Measurements from ENCODE around the gene TSEN34.
A peak's percentile ranks its signal among the peaks of the same experiment; 100 is the strongest.

Gene TSEN34

DNA sequence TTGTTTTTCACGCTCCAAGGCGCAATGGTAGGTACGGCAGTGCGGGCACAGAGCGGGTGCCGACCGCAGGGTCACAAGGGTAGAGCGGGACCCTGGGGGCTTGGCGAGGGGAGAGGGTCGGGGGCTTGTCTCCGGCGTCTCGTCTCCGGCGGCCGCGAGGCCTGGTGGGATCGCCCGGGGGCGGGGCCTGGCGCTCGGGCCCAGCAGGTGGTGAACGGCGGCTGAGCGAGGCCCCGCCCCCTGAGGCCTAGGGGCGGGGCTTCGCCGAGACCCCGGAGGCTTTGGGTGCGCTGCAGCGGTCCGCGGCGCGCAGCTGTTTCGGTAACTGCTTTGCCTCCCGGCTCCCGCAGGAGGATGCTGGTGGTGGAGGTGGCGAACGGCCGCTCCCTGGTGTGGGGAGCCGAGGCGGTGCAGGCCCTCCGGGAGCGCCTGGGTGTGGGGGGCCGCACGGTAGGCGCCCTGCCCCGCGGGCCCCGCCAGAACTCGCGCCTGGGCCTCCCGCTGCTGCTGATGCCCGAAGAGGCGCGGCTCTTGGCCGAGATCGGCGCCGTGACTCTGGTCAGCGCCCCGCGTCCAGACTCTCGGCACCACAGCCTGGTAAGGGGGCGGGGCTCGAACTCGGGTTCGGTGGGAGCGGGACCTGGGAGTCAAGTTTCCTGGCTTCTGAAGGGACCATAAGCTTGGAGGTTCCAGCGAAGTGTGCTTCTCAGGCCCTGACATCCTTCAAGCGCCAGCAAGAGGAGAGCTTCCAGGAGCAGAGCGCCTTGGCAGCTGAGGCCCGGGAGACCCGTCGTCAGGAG is at the start of gene TSEN34:
Gene TSEN34 (plus strand): TSS at position 298 of the 800 bp plus-strand sequence. CDS start 57 bp downstream, at position 355.
- Histone ChIP-seq H2AFZ (peak within 1 kb of the TSS; percentile 76), H3K9me3 (ENCODE audit: control insufficient read depth, low read length) (no peaks in the 10 kb centered on the region), H3K4me2 (ENCODE audit: low read length) (peak within 1 kb of the TSS; percentile 98), H3K27ac (peak within 1 kb of the TSS; percentile 100), H3K4me1 (peaks cover 18% of the 10 kb centered on the region), H3K4me3 (ENCODE audit: low read depth, low read length) (peak within 1 kb of the TSS; percentile 98), H3K27me3 (ENCODE audit: control insufficient read depth, insufficient read depth, low read length) (no peaks in the 10 kb centered on the region), H3K79me2 (peaks cover 2% of the 10 kb centered on the region), H3K36me3 (ENCODE audit: control insufficient read depth, insufficient read depth, low read length) (no peaks in the 10 kb centered on the region), H3K9ac (peak within 1 kb of the TSS; percentile 47)
- no peak for TF ChIP-seq CTCF (IDR thresholded peaks at IDR 0.05)

DNA sequence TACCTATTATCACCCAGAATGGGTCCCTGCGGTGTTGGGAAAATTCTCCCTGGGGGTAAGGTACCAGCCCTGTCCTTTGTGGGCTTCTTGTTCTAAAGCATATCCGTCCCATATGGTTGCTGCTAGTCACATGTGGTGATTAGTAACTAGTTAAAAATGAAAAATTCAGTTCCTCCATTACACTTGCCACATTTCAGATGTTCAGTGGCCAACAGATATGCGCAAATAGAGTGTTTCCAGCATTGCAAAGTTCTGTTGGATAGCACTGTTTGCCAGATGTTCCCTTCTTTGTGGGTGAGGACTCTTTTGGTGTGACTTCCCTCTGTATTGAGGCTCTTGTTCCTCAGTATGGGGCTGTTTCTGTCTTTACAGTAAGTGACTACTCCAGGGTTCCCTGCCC is 49.8 kb upstream of the TSEN34 start:
- TF ChIP-seq CTCF (IDR thresholded peaks at IDR 0.05), result no peak
- H3K4me3 ChIP-seq (ENCODE audit: low read depth, low read length), result no peak overlapping the region
- H3K4me1 ChIP-seq, result peaks cover under 1% of the 10 kb centered on the region
- H3K9me3 ChIP-seq (ENCODE audit: control insufficient read depth, low read length), result no peaks in the 10 kb centered on the region
- no peak overlapping the region for H2AFZ ChIP-seq
- H3K79me2 ChIP-seq, result peaks cover 18% of the 10 kb centered on the region
- H3K27ac ChIP-seq, result no peak overlapping the region
- H3K27me3 ChIP-seq (ENCODE audit: control insufficient read depth, insufficient read depth, low read length), result no peaks in the 10 kb centered on the region
- H3K9ac ChIP-seq, result no peak overlapping the region
- no peaks in the 10 kb centered on the region for H3K36me3 ChIP-seq (ENCODE audit: control insufficient read depth, insufficient read depth, low read length)
- no peak overlapping the region for H3K4me2 ChIP-seq (ENCODE audit: low read length)

DNA sequence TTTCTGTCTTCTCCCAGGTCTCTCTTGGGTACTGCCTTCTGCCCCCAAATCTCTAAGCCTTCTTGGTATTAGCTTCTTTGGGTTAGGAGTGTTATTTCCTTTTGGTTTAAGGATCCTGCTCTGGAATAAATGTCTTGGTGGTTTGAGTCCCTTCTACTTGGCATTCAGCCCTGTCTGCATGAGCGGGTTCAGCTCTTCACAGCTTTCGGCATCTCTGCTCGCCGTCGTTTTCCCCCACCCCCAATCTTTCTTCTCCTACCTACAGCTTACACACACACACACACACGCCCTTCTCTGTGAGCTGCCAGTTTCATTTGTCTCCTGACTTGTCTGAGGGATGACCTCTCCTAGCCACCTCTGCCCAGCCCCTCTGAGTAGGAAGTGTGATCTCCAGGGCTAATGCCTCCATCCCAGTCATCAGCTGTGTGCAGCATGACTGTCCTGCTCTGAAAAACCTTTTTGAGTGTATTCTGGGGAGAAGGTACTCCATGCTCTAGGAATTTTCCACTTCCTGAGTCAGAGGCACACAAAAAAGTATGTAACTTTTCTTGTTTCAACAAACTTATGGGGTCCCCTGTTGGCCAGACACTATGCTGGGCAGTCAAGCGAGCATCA is 48.8 kb upstream of the TSEN34 start:
- Histone ChIP-seq H3K4me3 (ENCODE audit: low read depth, low read length) (no peak overlapping the region), H3K4me2 (ENCODE audit: low read length) (no peak overlapping the region), H2AFZ (no peak overlapping the region), H3K27me3 (ENCODE audit: control insufficient read depth, insufficient read depth, low read length) (no peaks in the 10 kb centered on the region), H3K27ac (no peak overlapping the region), H3K36me3 (ENCODE audit: control insufficient read depth, insufficient read depth, low read length) (no peaks in the 10 kb centered on the region), H3K79me2 (peaks cover 18% of the 10 kb centered on the region), H3K9me3 (ENCODE audit: control insufficient read depth, low read length) (no peaks in the 10 kb centered on the region), H3K9ac (no peak overlapping the region), H3K4me1 (no peaks in the 10 kb centered on the region)
- no peak for TF ChIP-seq CTCF (IDR thresholded peaks at IDR 0.05)

DNA sequence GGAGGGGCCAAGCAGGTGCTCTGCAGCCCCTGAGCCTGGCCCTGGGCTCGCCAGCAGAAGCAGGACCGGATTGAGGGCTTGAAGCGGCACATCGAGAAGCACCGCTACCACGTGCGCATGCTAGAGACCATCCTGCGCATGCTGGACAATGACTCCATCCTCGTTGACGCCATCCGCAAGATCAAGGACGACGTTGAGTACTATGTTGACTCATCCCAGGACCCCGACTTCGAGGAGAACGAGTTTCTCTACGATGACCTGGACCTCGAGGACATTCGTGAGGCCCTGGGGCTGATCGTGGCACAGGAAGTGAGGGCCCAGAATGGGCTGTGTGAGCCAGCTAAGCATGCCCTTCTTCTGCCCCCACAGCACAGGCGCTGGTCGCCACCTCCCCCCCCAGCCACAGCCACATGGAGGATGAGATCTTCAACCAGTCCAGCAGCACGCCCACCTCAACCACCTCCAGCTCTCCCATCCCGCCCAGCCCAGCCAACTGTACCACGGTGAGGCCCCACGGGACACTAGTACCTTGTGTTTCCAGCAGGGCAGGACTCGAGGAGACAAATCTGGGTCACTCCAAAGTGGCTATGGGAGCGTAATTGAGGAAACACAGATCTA is 45.5 kb upstream of the TSEN34 start:
- Histone ChIP-seq H3K27ac (no peak overlapping the region), H2AFZ (no peak overlapping the region), H3K4me1 (no peaks in the 10 kb centered on the region), H3K9me3 (ENCODE audit: control insufficient read depth, low read length) (no peaks in the 10 kb centered on the region), H3K27me3 (ENCODE audit: control insufficient read depth, insufficient read depth, low read length) (no peaks in the 10 kb centered on the region), H3K4me2 (ENCODE audit: low read length) (no peak overlapping the region), H3K79me2 (peaks cover 4% of the 10 kb centered on the region), H3K9ac (no peak overlapping the region), H3K4me3 (ENCODE audit: low read depth, low read length) (no peak overlapping the region), H3K36me3 (ENCODE audit: control insufficient read depth, insufficient read depth, low read length) (no peaks in the 10 kb centered on the region)
- TF ChIP-seq CTCF (IDR thresholded peaks at IDR 0.05), result no peak

All from parathyroid adenoma (tissue), 2 donors.